PC-9 (cell line): ENCODE measurements around the gene ANKRD66. TPM values are rescaled to one million over a fixed set of nuclear protein-coding genes. Genes with fewer than 3 reads are reported as not detected.

Source experiments
- BruUV-seq: library from RNA; stranded (reverse); fragments of 400-500 nt; replicated peaks from 2 replicates; lab custom pipeline; 2021; lab: Mats Ljungman, UMichigan
- CTCF ChIA-PET: fragments of 300-600 bp; sonication (Branson Sonifier 250); formaldehyde crosslinking; loops from one replicate; lab custom pipeline; 2022; ENCODE audit warnings: antibody characterized with exemption; lab: Charles Lee
- POLR2A ChIA-PET: fragments of 300-600 bp; sonication (Branson Sonifier 250); formaldehyde crosslinking; loops from one replicate; lab custom pipeline; 2022; ENCODE audit warnings: antibody characterized with exemption; ENCODE audit not compliant: unreplicated experiment; lab: Charles Lee
- DNase-seq, 2 experiments: peaks; one replicate each; pipeline versions ENCODE4 v3.0.0 to v3.0.0-alpha.2; 2015 to 2022; ENCODE audit warnings: mixed read lengths in 1 of 2
- H2AFZ ChIP-seq: fragments of 200-600 bp; sonication (generic); 2 replicates; pipeline ENCODE4 v1.8.1; 2017; ENCODE audit warnings: antibody characterized with exemption
- H3F3A ChIP-seq: fragments of 200-600 bp; sonication (generic); 2 replicates; pipeline ENCODE4 v1.8.1; 2017; ENCODE audit warnings: antibody characterized with exemption, mild to moderate bottlenecking, low read depth; ENCODE audit not compliant: insufficient read depth
- H3K27ac ChIP-seq: fragments of 200-600 bp; sonication (generic); 2 replicates; pipeline ENCODE4 v1.6.1; 2016; ENCODE audit warnings: mixed run types
- H3K27me3 ChIP-seq: fragments of 200-600 bp; sonication (generic); 2 replicates; pipeline ENCODE4 v1.6.1; 2016; ENCODE audit warnings: low read depth, mixed run types; ENCODE audit not compliant: insufficient read depth
- H3K36me3 ChIP-seq: fragments of 200-600 bp; sonication (generic); 2 replicates; pipeline ENCODE4 v1.6.1; 2016; ENCODE audit warnings: low read depth, mixed run types
- H3K4me1 ChIP-seq: fragments of 200-600 bp; sonication (generic); replicated peaks from 2 replicates; pipeline ENCODE4 v1.6.1; 2016; ENCODE audit warnings: mixed run types; ENCODE audit not compliant: insufficient read depth
- H3K4me2 ChIP-seq: fragments of 200-600 bp; sonication (generic); 2 replicates; pipeline ENCODE4 v1.6.1; 2017; ENCODE audit warnings: mixed run types
- H3K4me3 ChIP-seq: fragments of 200-600 bp; sonication (generic); 2 replicates; pipeline ENCODE4 v1.6.1; 2016; ENCODE audit warnings: mixed run types
- H3K79me2 ChIP-seq: fragments of 200-600 bp; sonication (generic); 2 replicates; pipeline ENCODE4 v1.6.1; 2017; ENCODE audit warnings: low read depth, mixed run types
- H3K9me2 ChIP-seq: fragments of 200-600 bp; sonication (generic); 2 replicates; pipeline ENCODE4 v1.8.1; 2017; ENCODE audit warnings: mild to moderate bottlenecking; ENCODE audit not compliant: insufficient read depth
- H3K9me3 ChIP-seq: fragments of 200-600 bp; sonication (generic); 2 replicates; pipeline ENCODE4 v1.8.1; 2016; ENCODE audit warnings: low read depth; ENCODE audit not compliant: insufficient read depth
- H4K20me1 ChIP-seq: fragments of 200-600 bp; sonication (generic); 2 replicates; pipeline ENCODE4 v1.8.1; 2017; ENCODE audit not compliant: insufficient read depth
- CTCF ChIP-seq: fragments of 200-600 bp; sonication (generic); conservative IDR thresholded peaks from 2 replicates; pipeline ENCODE4 v1.6.1; 2017; ENCODE audit warnings: mixed run types, antibody characterized with exemption, mild to moderate bottlenecking, moderate library complexity
- EZH2 ChIP-seq: fragments of 200-600 bp; sonication (generic); IDR thresholded peaks from 2 replicates; pipeline ENCODE4 v1.8.0; 2017; ENCODE audit warnings: antibody characterized with exemption, low read depth
- intact Hi-C: fragments of 100-400 bp; cut with micrococcal nuclease; formaldehyde crosslinking; loops from one replicate; pipeline ENCODE4 v1.10.0; 2022; ENCODE audit not compliant: unreplicated experiment
- total RNA-seq: library from RNA; stranded (reverse); gene quantifications from 2 replicates; pipeline ENCODE4 v1.2.3, GENCODE V29; 2021

The ANKRD66 gene
- total RNA-seq, 1 experiment from 2014 or later = not detected

DNA sequence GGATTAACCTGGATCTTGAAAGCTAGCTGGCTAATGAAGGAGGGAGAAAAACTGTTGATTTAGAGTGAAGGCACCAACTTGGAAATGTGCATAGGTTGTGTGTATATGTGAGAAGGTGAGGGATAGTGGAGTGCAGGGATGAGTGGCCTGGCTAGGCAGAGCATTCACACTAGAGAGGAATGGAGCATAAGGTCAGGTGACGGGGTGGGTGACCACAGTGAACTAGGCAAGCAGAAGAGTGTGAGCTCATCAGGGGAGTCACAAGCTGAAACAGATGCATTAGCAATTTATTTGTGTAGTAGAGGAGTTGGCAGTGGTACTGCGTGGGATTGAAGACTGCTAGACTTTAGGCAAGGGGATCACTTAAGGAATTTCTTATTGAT lies 10.5 kb downstream of the ANKRD66 start:
- ChIA-PET POLR2A (no interaction called here), CTCF (no interaction called here)
- H3K4me1 ChIP-seq = peaks cover 9% of the 10 kb centered on the region; the same call in 1 of the 2 replicates

GRCh38 chr6:46758960-46759753 lies 12.4 kb downstream of the ANKRD66 start:
- ChIA-PET POLR2A (no interaction called here), CTCF (no interaction called here)
- DNase-seq = no peak
- Histone ChIP-seq H3K9me2 (no peaks in the 10 kb centered on the region), H3K4me2 (no peak overlapping the region), H4K20me1 (no peaks in the 10 kb centered on the region), H3K27me3 (no peaks in the 10 kb centered on the region), H3K27ac (no peak overlapping the region), H2AFZ (no peak overlapping the region), H3K79me2 (no peaks in the 10 kb centered on the region), H3K9me3 (peaks cover 5% of the 10 kb centered on the region; the same call in 1 of the 2 replicates), H3K4me1 (peaks cover 9% of the 10 kb centered on the region; the same call in 1 of the 2 replicates), H3K4me3 (no peak overlapping the region), H3F3A (no peaks in the 10 kb centered on the region), H3K36me3 (no peaks in the 10 kb centered on the region)
- no TSS peak for BruUV-seq
- intact Hi-C loops = no loop called here
- TF ChIP-seq EZH2 = no peak
- no peak for TF ChIP-seq CTCF

More for the DNA sequence above, 10.5 kb downstream of the ANKRD66 start:
- DNase-seq = no peak
- no peaks in the 10 kb centered on the region for H3K79me2 ChIP-seq
- H3K27me3 ChIP-seq = no peaks in the 10 kb centered on the region
- H3K9me2 ChIP-seq = no peaks in the 10 kb centered on the region
- H4K20me1 ChIP-seq = no peaks in the 10 kb centered on the region
- TF ChIP-seq EZH2 (no peak), CTCF (no peak)
- no peak overlapping the region for H2AFZ ChIP-seq
- no peak overlapping the region for H3K27ac ChIP-seq
- no peaks in the 10 kb centered on the region for H3K36me3 ChIP-seq
- H3K9me3 ChIP-seq = no peaks in the 10 kb centered on the region
- no peak overlapping the region for H3K4me3 ChIP-seq
- H3K4me2 ChIP-seq = no peak overlapping the region
- intact Hi-C loops = no loop called here
- BruUV-seq = no TSS peak
- no peaks in the 10 kb centered on the region for H3F3A ChIP-seq

- Histone ChIP-seq H3K4me2 (no peak overlapping the region), H3K4me3 (no peak overlapping the region), H3F3A (no peaks in the 10 kb centered on the region), H3K36me3 (no peaks in the 10 kb centered on the region), H3K4me1 (peaks cover 9% of the 10 kb centered on the region; the same call in 1 of the 2 replicates), H3K27me3 (no peaks in the 10 kb centered on the region), H2AFZ (no peak overlapping the region), H3K79me2 (no peaks in the 10 kb centered on the region), H4K20me1 (no peaks in the 10 kb centered on the region), H3K9me3 (peaks cover 5% of the 10 kb centered on the region; the same call in 1 of the 2 replicates), H3K9me2 (no peaks in the 10 kb centered on the region), H3K27ac (no peak overlapping the region)
- ChIA-PET POLR2A (no interaction called here), CTCF (no interaction called here)
- TF ChIP-seq EZH2 (no peak), CTCF (no peak)
- intact Hi-C loops = no loop called here
- no TSS peak for BruUV-seq
- no peak for DNase-seq
Observed at GRCh38 chr6:46760925-46761324, 14.2 kb downstream of the ANKRD66 start.
